H1 (cell line): ENCODE measurements around the gene ZBTB16. TPM values are rescaled to one million over a fixed set of nuclear protein-coding genes. Genes with fewer than 3 reads are reported as not detected.

ENCODE experiments used
- CTCF ChIA-PET: fragments of 300-600 bp; sonication (Branson Sonifier 250); formaldehyde crosslinking; loops from one replicate; lab custom pipeline; 2021; ENCODE audit not compliant: partially characterized antibody; lab: Charles Lee
- POLR2A ChIA-PET: fragments of 300-600 bp; sonication (Branson Sonifier 250); formaldehyde crosslinking; loops from one replicate; lab custom pipeline; 2021; ENCODE audit warnings: inconsistent platforms; ENCODE audit not compliant: partially characterized antibody; lab: Charles Lee
- DNase-seq, 2 experiments: peaks; one replicate each; pipeline versions ENCODE4 v3.0.0 to v3.0.0-alpha.2; 2010 to 2022; ENCODE audit warnings: low spot score in 2 of 2, low read depth in 1 of 2, mixed read lengths in 1 of 2
- FAIRE-seq: peaks from 2 replicates; lab custom pipeline; 2011; peaks lifted over from hg19 to GRCh38; lab: Jason Lieb, UNC
- H2AFZ ChIP-seq: 2 replicates; pipeline ENCODE4 v1.8.1; 2012; ENCODE audit warnings: low read length, inconsistent platforms
- H2AK5ac ChIP-seq: 2 replicates; pipeline ENCODE4 v1.6.1; 2013; ENCODE audit warnings: low read depth, low read length
- H2BK120ac ChIP-seq: replicated peaks from 2 replicates; pipeline ENCODE3; 2013; ENCODE audit warnings: low read depth, low read length, inconsistent platforms
- H2BK12ac ChIP-seq: 2 replicates; pipeline ENCODE4 v1.6.1; 2013; ENCODE audit warnings: low read depth, low read length
- H2BK15ac ChIP-seq: 2 replicates; pipeline ENCODE4 v1.6.1; 2013; ENCODE audit warnings: low read length
- H2BK20ac ChIP-seq: 2 replicates; pipeline ENCODE4 v1.6.1; 2013; ENCODE audit warnings: low read length
- H2BK5ac ChIP-seq: 2 replicates; pipeline ENCODE4 v1.6.1; 2013; ENCODE audit warnings: low read depth, low read length
- H3K14ac ChIP-seq: 2 replicates; pipeline ENCODE4 v1.6.1; 2013; ENCODE audit warnings: inconsistent platforms; ENCODE audit not compliant: insufficient read length
- H3K18ac ChIP-seq: 2 replicates; pipeline ENCODE4 v1.6.1; 2013; ENCODE audit warnings: low read length; ENCODE audit errors: extremely low read depth
- H3K23ac ChIP-seq: 2 replicates; pipeline ENCODE4 v1.6.1; 2013; ENCODE audit warnings: inconsistent platforms; ENCODE audit not compliant: insufficient read length
- H3K23me2 ChIP-seq: 2 replicates; pipeline ENCODE4 v1.6.1; 2013; ENCODE audit warnings: low read depth, low read length
- H3K27ac ChIP-seq: 2 replicates; pipeline ENCODE4 v1.6.1; 2011; ENCODE audit warnings: low read depth, low read length, inconsistent platforms
- H3K27me3 ChIP-seq, 4 experiments: replicated peaks in 1 of 4; 1 replicate in 1 of 4; 2 replicates in 3 of 4; pipeline versions ENCODE4 v1.6.1 to v1.8.1; 2011 to 2013; ENCODE audit warnings: low read length in 3 of 4, mild to moderate bottlenecking in 3 of 4, inconsistent platforms in 2 of 4, mixed read lengths in 2 of 4, moderate library complexity in 1 of 4; ENCODE audit not compliant: control insufficient read depth in 3 of 4, insufficient read depth in 3 of 4; ENCODE audit errors: extremely low read depth in 1 of 4
- H3K36me3 ChIP-seq, 4 experiments: 2 replicates each; pipeline versions ENCODE4 v1.6.1 to v1.8.1; 2011 to 2013; ENCODE audit warnings: mild to moderate bottlenecking in 4 of 4, low read length in 3 of 4, moderate library complexity in 2 of 4, control low read depth in 1 of 4, inconsistent platforms in 1 of 4; ENCODE audit not compliant: insufficient read depth in 4 of 4, control insufficient read depth in 2 of 4
- H3K4ac ChIP-seq: replicated peaks from 2 replicates; pipeline ENCODE3; 2013; ENCODE audit warnings: low read length, low read depth, mixed read lengths, inconsistent platforms; ENCODE audit not compliant: insufficient read length
- H3K4me1 ChIP-seq, 4 experiments: replicated peaks in 1 of 4; 1 replicate in 1 of 4; 2 replicates in 3 of 4; pipeline versions ENCODE4 v1.6.1 to v1.8.1; 2011 to 2013; ENCODE audit warnings: low read length in 3 of 4, inconsistent platforms in 2 of 4, mixed read lengths in 1 of 4; ENCODE audit not compliant: insufficient read depth in 4 of 4, control insufficient read depth in 3 of 4
- H3K4me2 ChIP-seq, 2 experiments: 2 replicates each; pipeline versions ENCODE4 v1.6.1 to v1.8.1; 2011 to 2013; ENCODE audit warnings: low read depth in 2 of 2, low read length in 2 of 2, control low read depth in 1 of 2, inconsistent platforms in 1 of 2, mild to moderate bottlenecking in 1 of 2; ENCODE audit not compliant: insufficient read depth in 1 of 2
- H3K4me3 ChIP-seq, 4 experiments: fragments of 200-600, 300-600 bp in 1 of 4; sonication (generic), shearing (Covaris generic), sonication (Bioruptor Twin) in 1 of 4; 2 replicates each; pipeline versions ENCODE4 v1.5.1 to v1.8.1; 2011 to 2016; ENCODE audit warnings: low read length in 4 of 4, low read depth in 3 of 4, control low read depth in 2 of 4, inconsistent platforms in 2 of 4, mild to moderate bottlenecking in 2 of 4, mixed read lengths in 1 of 4, moderate library complexity in 1 of 4; ENCODE audit not compliant: insufficient read depth in 2 of 4; ENCODE audit errors: extremely low read depth in 1 of 4
- H3K56ac ChIP-seq: replicated peaks from 2 replicates; pipeline ENCODE3; 2013; ENCODE audit warnings: low read depth, mild to moderate bottlenecking, mixed read lengths, low read length, inconsistent platforms; ENCODE audit not compliant: insufficient read length
- H3K79me1 ChIP-seq: 2 replicates; pipeline ENCODE4 v1.6.1; 2013; ENCODE audit warnings: low read depth, low read length, control low read depth
- H3K79me2 ChIP-seq, 2 experiments: 2 replicates each; pipeline versions ENCODE4 v1.6.1 to v1.8.1; 2012 to 2013; ENCODE audit warnings: low read length in 2 of 2, mild to moderate bottlenecking in 2 of 2, inconsistent platforms in 1 of 2; ENCODE audit not compliant: insufficient read depth in 2 of 2, control insufficient read depth in 1 of 2
- H3K9ac ChIP-seq, 4 experiments: replicated peaks in 1 of 4; 1 replicate in 1 of 4; 2 replicates in 3 of 4; pipeline versions ENCODE4 v1.6.1 to v1.8.1; 2011 to 2013; ENCODE audit warnings: low read depth in 3 of 4, low read length in 3 of 4, control low read depth in 2 of 4, mild to moderate bottlenecking in 2 of 4, moderate library complexity in 2 of 4, inconsistent platforms in 1 of 4; ENCODE audit errors: extremely low read depth in 1 of 4
- H3K9me3 ChIP-seq, 2 experiments: 2 replicates each; pipeline versions ENCODE4 v1.6.1 to v1.8.1; 2012 to 2013; ENCODE audit warnings: mild to moderate bottlenecking in 2 of 2, moderate library complexity in 2 of 2, control low read depth in 1 of 2, inconsistent platforms in 1 of 2, low read depth in 1 of 2, low read length in 1 of 2, mixed read lengths in 1 of 2; ENCODE audit not compliant: insufficient read depth in 2 of 2
- H4K20me1 ChIP-seq, 2 experiments: replicated peaks in 1 of 2; 2 replicates each; pipeline versions ENCODE3 to v1.8.1; 2011 to 2013; ENCODE audit warnings: inconsistent platforms in 2 of 2, low read length in 2 of 2, mild to moderate bottlenecking in 1 of 2; ENCODE audit not compliant: insufficient read depth in 2 of 2, control insufficient read depth in 1 of 2
- H4K5ac ChIP-seq: 2 replicates; pipeline ENCODE4 v1.6.1; 2013; ENCODE audit warnings: low read length, low read depth, mixed read lengths, inconsistent platforms; ENCODE audit not compliant: insufficient read length
- H4K8ac ChIP-seq: 2 replicates; pipeline ENCODE4 v1.8.0; 2013; ENCODE audit warnings: mild to moderate bottlenecking, moderate library complexity, low read length, inconsistent platforms; ENCODE audit not compliant: insufficient read depth; ENCODE audit errors: extremely low read depth
- H4K91ac ChIP-seq: replicated peaks from 2 replicates; pipeline ENCODE3; 2013; ENCODE audit warnings: low read length, mixed read lengths, inconsistent platforms; ENCODE audit not compliant: insufficient read length
- ASH2L ChIP-seq: fragments of 200-600, 300-600 bp; sonication (generic); IDR thresholded peaks from one replicate; pipeline ENCODE4 v1.7.1; 2017; ENCODE audit warnings: low read length
- BCL11A ChIP-seq, 2 experiments: IDR thresholded peaks; one replicate each; pipeline ENCODE4 v1.6.1; 2011; ENCODE audit warnings: low read depth in 2 of 2, low read length in 2 of 2, mild to moderate bottlenecking in 2 of 2
- EP300 ChIP-seq, 2 experiments: IDR thresholded peaks; 1 replicate in 1 of 2; 2 replicates in 1 of 2; pipeline ENCODE4 v1.6.1; 2011 to 2012; ENCODE audit warnings: low read depth in 2 of 2, low read length in 2 of 2, mild to moderate bottlenecking in 2 of 2, borderline replicate concordance in 1 of 2, inconsistent platforms in 1 of 2, moderate library complexity in 1 of 2
- JUND ChIP-seq: IDR thresholded peaks from 2 replicates; pipeline ENCODE4 v1.6.1; 2011; ENCODE audit warnings: mild to moderate bottlenecking, improper control_type of control experiment, low read length
- KDM5A ChIP-seq: fragments of 200-600 bp; IDR thresholded peaks from 2 replicates; pipeline ENCODE4 v1.7.1; 2012; ENCODE audit warnings: mild to moderate bottlenecking, low read length, inconsistent platforms, mixed read lengths
- NANOG ChIP-seq: IDR thresholded peaks from 2 replicates; pipeline ENCODE4 v1.6.1; 2011; ENCODE audit warnings: low read length, low read depth, mild to moderate bottlenecking, inconsistent platforms; ENCODE audit not compliant: insufficient read depth, poor library complexity, severe bottlenecking
- POU5F1 ChIP-seq: IDR thresholded peaks from 2 replicates; pipeline ENCODE4 v1.6.1; 2011; ENCODE audit warnings: low read depth, mild to moderate bottlenecking, low read length, moderate library complexity
- SIX5 ChIP-seq: IDR thresholded peaks from 2 replicates; pipeline ENCODE4 v1.6.1; 2011; ENCODE audit warnings: mild to moderate bottlenecking, low read depth, low read length
- TAF7 ChIP-seq: optimal IDR thresholded peaks from 2 replicates; pipeline ENCODE3; 2011; ENCODE audit warnings: low read depth, mild to moderate bottlenecking, inconsistent platforms, low read length, moderate library complexity, borderline replicate concordance
- YY1 ChIP-seq: IDR thresholded peaks from 2 replicates; pipeline ENCODE4 v1.6.1; 2011; ENCODE audit warnings: low read depth, mild to moderate bottlenecking, low read length
- whole genome bisulfite sequencing, 2 experiments: shearing (Covaris generic) in 1 of 2; methylation state at CpG; one replicate each; pipeline versions ENCODE4 v1.1.6 to v1.1.7; 2013 to 2015; ENCODE audit warnings: low lambda C conversion rate in 2 of 2, mixed read lengths in 2 of 2, inconsistent platforms in 1 of 2, low coverage in 1 of 2, missing lambda C conversion rate in 1 of 2; ENCODE audit not compliant: insufficient replicate concordance in 2 of 2, insufficient coverage in 1 of 2, insufficient read length in 1 of 2; ENCODE audit errors: extremely low coverage in 1 of 2, missing lambda C conversion rate in 1 of 2; 5-methylcytosine and 5-hydroxymethylcytosine counted together
- polyA plus RNA-seq, 7 experiments: library from polyadenylated mRNA; depleted of rRNA in 3 of 7; stranded (reverse) in 5 of 7; unstranded in 2 of 7; fragments of >200 nt in 5 of 7; fragments of 200-250 nt in 2 of 7; gene quantifications; 1 replicate in 5 of 7; 2 replicates in 1 of 7; 4 replicates in 1 of 7; pipeline versions ENCODE4 v1.2.1 to v1.2.3, GENCODE V29; 2011 to 2013; ENCODE audit warnings: missing spikeins in 2 of 7, mixed read lengths in 2 of 7
- total RNA-seq: library from RNA; stranded (reverse); fragmentation: NEBNext Ultra II Directional; extraction: Animal tissue kit (Norgen Biotek cat#: 25700); gene quantifications from 2 replicates; pipeline ENCODE4 v1.2.1, GENCODE V29; 2021

ZBTB16 gene
- total and polyA plus RNA-seq, 2 of the 8 experiments (the other 6 are each of a cell fraction or from before 2014, with no cell fraction given): 0.12 to 0.61 TPM

GRCh38 chr11:114156131-114156581 is 96.6 kb downstream of the ZBTB16 start:
- H2AFZ ChIP-seq: no peak overlapping the region
- no peak overlapping the region for H2BK120ac ChIP-seq
- TF ChIP-seq KDM5A (no peak), JUND (no peak), SIX5 (no peak), NANOG (no peak), EP300 (IDR thresholded peaks at IDR 0.05; ENCODE audit: borderline replicate concordance in 1 of 2, low read depth in 2 of 2, low read length in 2 of 2) (no peak), TAF7 (no peak), BCL11A (IDR thresholded peaks at IDR 0.05; ENCODE audit: low read depth in 2 of 2, low read length in 2 of 2) (no peak), YY1 (no peak), POU5F1 (no peak), ASH2L (no peak)
- DNase-seq: no peak
- H3K4ac ChIP-seq: no peak overlapping the region
- POLR2A ChIA-PET: no interaction called here
- no peak overlapping the region for H4K91ac ChIP-seq
- H4K8ac ChIP-seq: no peak overlapping the region
- CTCF ChIA-PET: interaction anchor here (0.8 to 1.7 kb wide), 4 partner anchors 11 to 162 kb away, joined by 3 to 4 read pairs (median 3); no protein-coding TSS in a partner anchor
- H2BK12ac ChIP-seq: no peak overlapping the region
- H3K9ac ChIP-seq: no peak overlapping the region
- H4K5ac ChIP-seq: no peak overlapping the region
- no peaks in the 10 kb centered on the region for H4K20me1 ChIP-seq
- no peak for FAIRE-seq
- no peak overlapping the region for H3K4me2 ChIP-seq
- no peaks in the 10 kb centered on the region for H3K9me3 ChIP-seq
- no peak overlapping the region for H3K14ac ChIP-seq
- no peak overlapping the region for H2BK20ac ChIP-seq
- no peak overlapping the region for H3K27ac ChIP-seq
- H3K79me2 ChIP-seq: no peaks in the 10 kb centered on the region
- H3K27me3 ChIP-seq: no peaks in the 10 kb centered on the region
- no peak overlapping the region for H3K18ac ChIP-seq
- H3K56ac ChIP-seq: no peak overlapping the region
- no peaks in the 10 kb centered on the region for H3K36me3 ChIP-seq
- H3K79me1 ChIP-seq: no peaks in the 10 kb centered on the region
- 90% methylated on average over 13 of the region's 13 CpGs; no CpG with 5 or more reads in 1 of the 2 experiments for WGBS, 2 experiments
- no peak overlapping the region for H2BK15ac ChIP-seq
- no peak overlapping the region for H3K23ac ChIP-seq
- peaks cover 2 to 6% (median 3%) of the 10 kb centered on the region in 4 experiments; a peak in 5 of 7 replicates for H3K4me1 ChIP-seq
- no peak overlapping the region for H3K4me3 ChIP-seq
- H3K23me2 ChIP-seq: no peaks in the 10 kb centered on the region
- no peak overlapping the region for H2BK5ac ChIP-seq
- no peak overlapping the region for H2AK5ac ChIP-seq
